GM21367 (cell line): ENCODE data around the gene LMOD1.
"Not testable (repeated sequence)": the region's sequence is repeated elsewhere in the genome, so short reads cannot be mapped to it uniquely, and the experiment has no call there.

Experiments used
- ATAC-seq: cut with Tn5 transposase; IDR thresholded peaks from one replicate; pipeline ENCODE4 v1.9.1; 2021; ENCODE audit not compliant: unreplicated experiment

LMOD1 gene

DNA sequence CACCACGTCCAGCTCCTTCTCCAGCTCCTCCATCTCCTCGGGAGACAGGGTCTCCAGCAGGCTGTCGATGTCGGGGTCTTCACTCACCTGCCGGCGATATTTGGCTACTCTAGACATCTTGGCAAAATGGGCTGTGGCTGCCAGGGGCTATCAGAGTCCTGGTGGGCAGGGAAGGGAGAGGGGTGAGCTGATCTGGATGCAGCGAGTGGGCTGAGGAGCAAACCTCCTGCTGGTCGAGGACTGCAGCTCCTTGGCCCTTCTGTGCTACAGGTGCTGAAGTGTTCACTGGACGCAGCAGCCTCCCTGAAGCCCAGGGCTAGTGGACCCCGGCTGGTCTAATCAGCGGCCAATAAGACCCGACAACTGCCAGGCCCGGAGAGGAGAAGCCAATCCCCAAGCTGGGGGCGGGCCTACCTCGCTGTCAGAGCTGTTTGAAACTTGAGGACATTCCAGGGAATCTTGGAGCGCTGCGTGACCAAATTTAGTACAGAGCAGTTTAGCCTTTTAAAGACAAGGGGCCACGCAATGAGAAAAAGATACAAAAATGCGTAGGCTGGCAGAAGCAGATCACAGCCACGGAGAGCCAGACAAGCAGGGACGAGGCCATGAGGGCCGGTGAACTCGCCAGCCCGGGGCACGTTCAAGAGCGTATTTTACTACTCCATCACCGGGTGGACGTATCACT is at the start of gene LMOD1:
Gene LMOD1 (minus strand): TSS at position 325 of the 685 bp plus-strand sequence. CDS start 208 bp downstream, at position 117.
- ATAC-seq = no peak

DNA sequence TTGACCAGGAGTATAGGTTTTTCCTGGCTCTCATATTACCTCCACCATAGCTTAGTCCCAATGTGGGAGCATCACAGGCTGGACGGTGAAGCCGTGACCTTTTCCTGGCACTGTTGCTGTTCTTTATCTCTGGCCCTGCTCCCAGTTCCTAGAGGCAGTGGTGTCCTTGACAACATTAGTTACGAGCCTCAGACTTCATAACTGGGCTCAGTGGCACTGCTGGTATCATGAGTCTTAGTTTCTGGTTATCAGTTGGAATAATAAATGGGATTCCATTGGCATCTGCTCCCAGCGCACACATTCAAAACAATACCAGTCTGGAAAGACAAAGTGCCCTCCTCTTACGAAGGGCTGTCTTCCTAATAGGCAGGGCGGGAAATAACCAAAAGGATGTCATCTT is 44.1 kb upstream of the LMOD1 start:
- ATAC-seq = no peak

DNA sequence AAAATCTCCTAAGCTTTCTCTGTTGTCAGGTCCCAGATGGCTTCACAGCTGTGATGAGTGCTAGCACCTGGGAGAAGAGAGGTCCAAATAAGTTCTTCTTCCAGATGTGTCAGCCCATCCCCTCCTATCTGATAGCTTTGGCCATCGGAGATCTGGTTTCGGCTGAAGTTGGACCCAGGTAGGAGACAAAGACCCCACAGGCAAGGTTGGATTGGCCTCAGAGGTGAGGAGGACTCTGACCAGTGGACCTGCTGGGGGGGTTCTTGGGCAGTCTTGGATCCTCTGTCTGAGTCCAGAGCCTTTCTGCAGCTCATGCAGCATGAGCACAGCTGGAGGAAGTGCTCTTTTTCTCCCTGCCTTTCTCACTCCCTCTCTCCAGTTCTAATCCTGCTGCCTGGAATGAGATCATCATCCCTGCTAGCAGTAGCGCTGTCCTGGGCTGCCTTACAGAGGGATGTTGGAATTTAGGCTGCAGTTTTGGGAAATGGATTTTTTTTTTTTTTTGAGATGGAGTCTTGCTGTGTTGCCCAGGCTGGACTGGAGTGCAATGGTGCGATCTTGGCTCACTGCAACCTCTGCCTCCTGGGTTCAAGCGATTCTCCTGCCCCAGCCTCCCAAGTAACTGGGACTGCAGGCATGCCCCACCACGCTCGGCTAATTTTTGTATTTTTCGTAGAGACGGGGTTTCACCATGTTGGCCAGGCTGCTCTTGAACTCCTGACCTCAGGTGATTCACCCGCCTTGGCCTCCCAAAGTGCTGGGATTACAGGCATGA is 43.2 kb upstream of the LMOD1 start:
- no peak for ATAC-seq

DNA sequence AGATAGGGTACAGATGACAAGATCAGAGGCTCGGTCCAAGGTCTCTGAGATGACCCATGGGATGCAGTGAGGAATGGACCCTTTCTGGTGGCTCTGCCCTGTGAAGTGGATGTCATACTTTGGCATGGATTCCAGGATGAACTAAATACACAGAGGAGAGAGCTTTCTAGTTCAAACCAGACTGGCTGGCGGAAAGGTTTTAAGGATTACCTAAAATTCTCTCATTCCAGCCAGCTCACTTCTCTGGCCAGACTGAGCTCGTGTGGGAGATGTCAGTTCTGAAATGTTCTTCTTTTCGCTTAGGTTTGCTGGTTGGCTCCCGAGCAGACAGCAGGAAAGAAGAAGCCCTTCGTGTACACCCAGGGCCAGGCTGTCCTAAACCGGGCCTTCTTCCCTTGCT is 42.3 kb upstream of the LMOD1 start:
- ATAC-seq = no peak

DNA sequence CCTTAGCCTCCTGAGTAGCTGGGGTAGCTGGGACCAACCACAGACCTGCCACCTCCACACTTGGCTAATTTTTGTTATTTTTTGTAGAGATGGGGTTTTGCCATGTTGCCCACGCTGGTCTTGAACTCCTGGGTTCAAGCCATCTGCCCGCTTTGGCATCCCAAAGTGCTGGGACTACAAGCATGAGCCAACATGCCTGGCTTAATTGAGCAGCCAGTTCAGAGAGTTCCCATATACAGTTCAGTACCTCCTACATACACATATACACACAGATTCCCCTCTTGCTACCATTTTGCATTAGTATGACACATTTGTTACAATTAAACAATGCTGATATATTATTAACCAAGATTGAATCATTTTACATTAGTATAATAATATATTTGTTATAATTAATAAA is 39.0 kb upstream of the LMOD1 start:
- no peak for ATAC-seq

DNA sequence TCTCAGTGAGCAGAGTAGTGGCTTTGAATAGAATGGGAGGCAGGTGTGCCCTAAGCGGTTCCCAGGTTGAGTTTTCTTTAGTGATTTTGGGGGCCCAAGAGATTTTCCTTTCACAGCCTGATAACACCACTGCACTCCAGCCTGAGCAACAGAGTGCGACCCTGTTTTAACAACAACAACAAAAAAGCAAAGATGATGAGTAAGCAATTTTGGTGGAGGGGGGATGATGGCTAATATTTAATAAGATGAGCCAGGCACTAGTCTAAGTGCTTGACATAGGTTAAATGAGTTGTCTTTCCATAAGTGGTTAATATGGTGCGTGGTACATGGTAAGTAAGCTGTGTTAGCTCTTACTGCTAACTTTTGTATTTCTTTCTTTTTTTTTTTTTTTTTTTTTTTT is 38.1 kb upstream of the LMOD1 start:
- no peak for ATAC-seq

DNA sequence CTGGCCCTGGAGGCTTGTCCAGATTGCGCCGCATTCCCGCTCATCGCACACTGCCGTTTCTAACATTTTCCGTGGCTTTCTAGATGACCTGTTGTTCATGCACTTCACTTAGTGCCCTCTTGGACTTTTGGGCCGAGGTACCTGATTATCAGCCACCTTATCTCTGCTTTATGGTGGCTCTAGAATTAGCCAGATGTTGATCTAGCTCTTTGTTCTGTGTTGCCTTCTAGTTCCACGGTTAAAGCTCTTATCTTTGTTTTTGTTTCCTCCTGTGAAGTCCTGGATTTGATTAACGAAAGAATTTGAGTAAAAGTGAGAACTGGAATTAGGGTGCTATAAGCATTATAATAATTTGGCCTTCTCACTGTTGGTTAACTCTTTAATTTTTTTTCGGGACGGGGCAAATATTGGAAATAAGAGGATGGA is 37.0 kb upstream of the LMOD1 start:
- no peak for ATAC-seq

DNA sequence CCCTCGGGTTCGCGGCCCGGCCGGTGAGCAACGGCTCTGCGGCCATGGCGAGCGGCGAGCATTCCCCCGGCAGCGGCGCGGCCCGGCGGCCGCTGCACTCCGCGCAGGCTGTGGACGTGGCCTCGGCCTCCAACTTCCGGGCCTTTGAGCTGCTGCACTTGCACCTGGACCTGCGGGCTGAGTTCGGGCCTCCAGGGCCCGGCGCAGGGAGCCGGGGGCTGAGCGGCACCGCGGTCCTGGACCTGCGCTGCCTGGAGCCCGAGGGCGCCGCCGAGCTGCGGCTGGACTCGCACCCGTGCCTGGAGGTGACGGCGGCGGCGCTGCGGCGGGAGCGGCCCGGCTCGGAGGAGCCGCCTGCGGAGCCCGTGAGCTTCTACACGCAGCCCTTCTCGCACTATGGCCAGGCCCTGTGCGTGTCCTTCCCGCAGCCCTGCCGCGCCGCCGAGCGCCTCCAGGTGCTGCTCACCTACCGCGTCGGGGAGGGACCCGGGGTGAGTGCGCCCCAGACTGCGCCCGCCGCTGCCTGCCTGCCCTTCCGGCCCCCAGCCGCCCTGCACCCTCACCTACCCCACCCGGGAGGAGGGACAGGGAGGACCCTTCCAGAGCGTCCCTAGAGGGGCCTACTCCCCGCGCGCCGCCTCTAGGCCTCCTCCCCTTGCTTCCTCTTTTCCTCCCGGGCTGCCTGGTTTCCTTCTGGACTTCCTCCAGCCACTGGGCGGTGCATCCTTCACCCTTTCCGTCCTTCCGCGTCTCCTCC is 36.5 kb upstream of the LMOD1 start, which contains the start of gene RNPEP:
Gene RNPEP (plus strand): TSS at position 26 of the 757 bp plus-strand sequence. CDS start 19 bp downstream, at position 45.
- ATAC-seq = peak; percentile 64

DNA sequence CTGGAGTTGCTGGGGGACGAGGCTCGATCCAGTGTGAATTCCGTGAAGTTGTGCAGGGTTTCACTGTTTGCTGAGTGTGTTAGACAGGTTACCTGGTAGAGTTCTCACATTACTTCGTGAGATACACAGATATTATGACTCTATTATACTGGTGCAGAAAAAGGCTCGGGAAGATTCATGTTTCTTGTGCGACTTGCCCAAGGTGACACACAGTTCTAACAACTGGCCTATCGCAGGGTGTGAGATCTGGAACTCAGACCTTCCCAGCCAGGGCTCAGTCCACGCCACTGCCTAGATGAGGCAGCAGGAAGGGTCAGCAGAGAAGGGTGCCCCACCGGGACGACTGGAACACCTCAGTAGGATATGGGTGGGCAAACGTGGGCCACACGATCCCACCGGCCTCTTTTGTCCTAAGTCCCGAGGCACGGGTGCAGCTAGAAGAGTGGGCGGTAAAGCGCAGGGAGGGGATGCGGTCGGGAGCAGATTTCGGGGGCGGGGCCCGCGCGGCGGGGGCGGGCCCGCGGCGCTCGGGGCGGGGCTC is 35.8 kb upstream of the LMOD1 start:
- ATAC-seq = no peak

DNA sequence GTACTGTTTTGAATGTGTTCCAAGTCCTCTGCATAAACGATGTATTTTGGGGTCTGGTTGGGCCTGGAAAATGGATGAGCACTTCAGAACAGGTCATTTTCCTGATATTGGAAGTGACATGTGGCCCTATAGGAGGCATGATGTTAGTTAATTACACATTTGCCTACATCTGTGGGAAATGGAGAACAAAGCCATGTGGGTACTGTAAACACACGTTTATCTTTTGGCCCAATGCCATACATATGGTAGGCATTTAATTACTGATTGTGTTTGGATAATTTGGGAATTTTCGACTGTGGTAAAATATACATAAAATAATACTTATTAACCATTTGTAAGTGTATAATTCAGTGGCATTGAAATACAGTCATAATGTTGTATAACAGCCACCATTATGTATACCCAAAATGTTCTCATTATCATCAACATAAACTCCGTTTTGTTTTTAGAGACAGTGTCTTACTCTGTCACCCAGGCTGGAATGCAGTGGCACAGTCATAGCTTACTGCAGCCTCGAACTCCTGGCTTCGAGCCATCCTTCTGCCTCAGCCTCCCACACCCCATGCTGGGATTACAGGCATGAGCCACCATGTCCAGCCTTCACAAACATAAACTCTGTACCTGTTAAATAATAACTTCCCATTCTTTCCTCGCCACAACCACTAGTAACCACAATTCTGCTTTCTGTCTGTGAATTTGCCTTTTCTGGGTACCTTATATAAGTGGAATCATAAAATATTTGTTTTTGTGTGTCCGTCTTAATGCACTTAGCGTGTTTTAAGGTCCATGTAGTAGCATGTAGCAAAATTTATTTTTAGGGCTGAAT is 24.2 kb upstream of the LMOD1 start:
- ATAC-seq = no peak

DNA sequence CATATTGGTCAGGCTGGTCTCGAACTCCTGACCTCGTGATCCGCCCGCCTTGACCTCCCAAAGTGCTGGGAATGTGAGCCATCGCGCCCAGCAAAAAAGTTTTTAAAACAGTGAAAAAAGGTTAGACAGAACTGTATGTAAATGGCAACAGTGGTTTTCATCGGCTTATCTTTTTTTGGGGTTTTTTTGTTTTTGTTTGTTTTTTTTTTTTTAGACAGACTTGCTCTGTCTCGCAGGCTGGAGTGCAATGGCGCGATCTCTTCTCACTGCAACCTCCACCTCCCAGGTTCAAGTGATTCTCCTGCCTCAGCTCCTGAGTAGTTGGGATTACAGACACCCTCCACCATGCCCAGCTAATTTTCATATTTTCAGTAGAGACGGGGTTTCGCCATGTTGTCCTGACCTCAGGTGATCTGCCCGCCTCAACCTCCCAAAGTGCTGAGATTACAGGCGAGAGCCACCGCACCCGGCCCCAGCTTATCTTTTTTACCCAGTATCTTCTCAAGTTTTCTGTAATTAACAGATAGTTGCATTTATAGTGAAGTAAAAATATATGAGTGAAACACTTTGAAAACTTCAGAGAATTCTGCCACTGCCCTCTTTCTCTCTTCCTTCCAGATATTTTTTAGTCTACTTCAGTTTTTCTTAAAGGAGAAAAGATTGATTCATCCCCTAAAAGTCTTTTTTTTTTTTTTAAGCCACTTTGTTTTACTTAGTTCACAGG is 22.0 kb upstream of the LMOD1 start:
- ATAC-seq = no peak

DNA sequence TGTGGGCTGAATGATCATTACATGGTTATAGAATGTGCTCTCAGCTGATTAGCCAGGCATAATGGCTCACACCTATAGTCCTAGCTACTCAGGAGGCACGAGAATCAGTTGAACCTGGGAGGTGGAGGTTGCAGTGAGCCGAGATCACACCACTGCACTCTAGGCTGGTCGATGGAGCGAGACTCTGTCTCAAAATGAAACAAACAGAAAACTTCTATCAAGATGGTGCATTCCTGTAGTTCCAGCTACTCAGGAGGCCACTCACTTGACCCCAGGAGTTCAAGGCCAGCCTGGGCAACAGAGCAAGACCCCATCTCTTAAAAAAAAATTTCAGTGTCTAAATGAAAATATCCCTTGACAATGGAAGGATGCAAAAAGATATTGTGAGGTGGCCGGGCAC is 19.8 kb upstream of the LMOD1 start:
- ATAC-seq = no peak

DNA sequence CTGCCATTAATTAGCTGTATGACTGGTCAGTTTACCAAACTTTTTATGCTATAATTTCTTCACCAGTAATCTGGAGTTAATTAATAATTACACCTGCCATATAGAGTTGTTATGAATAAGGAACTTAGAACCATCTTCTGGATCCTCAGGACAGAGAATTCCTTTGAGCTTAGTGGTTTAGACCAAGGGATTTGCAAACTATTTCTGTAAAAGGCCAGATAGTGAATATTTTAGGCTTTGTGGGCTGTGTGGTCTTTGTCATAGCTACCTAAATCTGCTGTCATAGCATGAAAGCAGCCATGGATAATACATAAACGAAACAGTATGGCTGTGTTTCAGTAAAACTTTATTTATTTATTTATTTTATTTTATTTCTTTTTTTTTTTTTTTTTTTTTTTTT is 17.9 kb upstream of the LMOD1 start:
- no peak for ATAC-seq

DNA sequence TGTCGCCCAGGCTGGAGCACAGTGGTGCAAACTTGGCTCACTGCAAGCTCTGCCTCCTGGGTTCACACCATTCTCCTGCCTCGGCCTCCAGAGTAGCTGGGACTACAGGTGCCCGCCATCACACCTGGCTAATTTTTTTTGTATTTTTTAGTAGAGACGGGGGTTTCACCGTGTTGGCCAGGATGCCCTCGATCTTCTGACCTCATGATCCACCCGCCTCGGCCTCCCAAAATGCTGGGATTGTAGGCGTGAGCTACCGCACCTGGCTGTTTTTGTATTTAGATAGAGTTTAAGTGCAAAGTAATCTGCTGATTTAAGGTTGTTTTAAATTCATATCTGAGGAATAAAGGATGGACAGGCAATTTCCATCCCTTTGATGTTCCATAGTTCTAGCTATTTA is 16.0 kb upstream of the LMOD1 start:
- not testable (repeated sequence) for ATAC-seq

DNA sequence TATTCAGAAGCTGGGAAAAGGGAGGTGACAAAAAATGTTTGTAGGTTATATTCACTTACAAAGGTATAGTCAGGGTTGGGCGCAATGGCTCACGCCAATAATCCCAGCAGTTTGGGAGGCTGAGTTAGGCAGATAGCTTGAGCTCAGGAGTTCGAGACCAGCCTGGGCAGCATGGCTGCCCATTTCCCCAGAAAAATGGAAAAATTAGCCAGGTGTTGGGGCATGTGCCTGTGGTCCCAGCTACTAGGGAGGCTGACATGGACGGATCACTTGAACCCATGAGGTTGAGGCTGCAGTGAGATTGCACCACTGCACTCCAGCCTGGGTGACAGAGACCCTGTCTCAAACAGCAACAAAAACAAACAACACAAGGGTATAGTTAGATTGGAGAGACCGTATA is 12.0 kb upstream of the LMOD1 start:
- no peak for ATAC-seq

DNA sequence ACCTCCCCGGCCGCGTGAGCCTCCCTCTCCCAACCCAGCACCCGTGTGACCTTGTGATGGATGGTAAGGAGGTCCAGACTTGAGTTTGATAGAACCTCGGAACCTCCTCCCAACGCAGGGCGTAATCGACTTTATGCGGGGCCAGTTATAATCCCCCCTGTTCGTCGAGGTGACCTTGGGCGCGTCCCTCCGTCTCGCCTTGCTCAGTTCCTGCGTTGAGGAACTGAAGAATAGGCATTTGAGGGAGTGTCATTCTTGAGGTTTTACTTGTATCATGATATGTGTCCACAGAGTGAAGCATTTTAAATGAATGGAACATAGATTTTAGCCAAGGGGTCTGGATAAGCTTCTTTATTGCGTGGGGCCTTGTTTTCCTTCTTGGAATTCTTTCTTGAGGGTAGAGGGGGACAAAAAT is 9.4 kb upstream of the LMOD1 start:
- peak; percentile 13 for ATAC-seq

DNA sequence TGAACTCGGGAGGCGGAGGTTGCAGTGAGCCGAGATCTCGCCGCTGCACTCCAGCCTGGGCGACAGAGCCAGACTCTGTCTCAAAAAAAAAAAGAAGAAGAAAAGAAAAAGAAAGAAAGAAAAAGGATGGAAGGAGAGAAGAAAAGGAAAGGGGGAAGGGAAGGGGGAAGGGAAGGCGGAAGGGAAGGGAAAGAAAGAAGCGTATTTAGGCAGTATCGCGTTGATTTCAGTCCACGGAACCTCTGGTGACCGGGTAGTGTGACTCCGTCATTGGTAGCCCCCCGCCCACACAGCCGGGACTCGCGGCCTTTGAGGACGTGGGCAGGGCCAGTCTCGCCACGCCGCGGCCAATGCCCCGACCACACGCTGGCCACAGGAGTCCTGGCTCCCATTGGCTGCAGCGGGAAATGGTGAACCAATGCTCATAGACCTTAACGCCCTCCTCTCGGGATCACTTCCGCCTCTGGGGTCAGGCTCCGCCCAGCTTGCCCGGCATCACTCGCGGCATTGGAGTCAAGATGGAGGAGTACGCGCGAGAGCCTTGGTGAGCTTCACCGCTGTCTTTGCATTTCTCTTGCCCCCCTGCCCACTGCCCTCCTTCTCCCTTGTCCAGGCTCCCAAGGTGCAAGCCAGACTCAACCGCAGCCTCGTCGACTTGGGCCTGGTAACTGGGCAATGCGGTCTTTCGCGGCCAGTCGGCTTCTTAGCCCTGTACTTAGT is 8.8 kb upstream of the LMOD1 start, which contains the start of gene TIMM17A:
Gene TIMM17A (plus strand): TSS at position 495 of the 720 bp plus-strand sequence. CDS start 24 bp downstream, at position 519.
- ATAC-seq = peak; percentile 99

DNA sequence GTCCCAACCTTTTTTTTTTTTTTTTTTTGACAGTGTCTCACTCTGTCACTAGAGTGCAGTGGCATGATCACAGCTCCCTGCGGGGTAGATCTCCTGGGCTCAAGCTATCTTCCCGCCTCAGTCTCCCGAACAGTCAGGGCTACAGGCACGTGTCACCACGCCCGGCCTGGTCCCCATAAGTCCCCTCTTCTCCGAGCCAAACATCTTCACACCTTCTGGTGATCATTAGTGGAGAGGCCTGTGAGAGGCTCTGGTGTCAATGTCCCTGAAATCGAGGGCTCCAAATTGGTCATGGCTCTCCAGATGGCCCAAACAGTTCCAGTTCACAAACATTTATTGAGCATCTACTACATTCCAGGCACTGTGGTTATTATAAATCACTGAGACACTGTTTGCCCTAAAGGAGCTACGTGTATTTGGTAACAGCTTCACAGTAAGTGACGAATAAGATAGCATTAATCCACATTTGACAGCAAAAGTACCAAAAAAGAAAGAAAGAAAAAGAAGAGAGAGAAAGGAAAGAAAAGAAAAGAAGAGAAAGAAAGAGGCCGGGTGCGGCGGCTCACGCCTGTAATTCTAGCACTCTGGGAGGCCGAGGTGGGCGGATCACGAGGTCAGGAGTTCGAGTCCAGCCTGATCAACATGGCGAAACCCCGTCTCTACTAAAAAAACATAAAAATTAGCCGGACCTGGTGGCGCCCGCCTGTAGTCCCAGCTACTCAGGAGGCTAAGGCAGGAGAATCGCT is 8.1 kb upstream of the LMOD1 start:
- no peak for ATAC-seq
